WTC11 (cell line): ENCODE measurements around the gene KRT6A. TPM values are rescaled to one million over a fixed set of nuclear protein-coding genes. Genes with fewer than 3 reads are reported as not detected.

Experiments
- ATAC-seq: fragments of 200-7000 bp; cut with Tn5 transposase; 2 replicates; pipeline ENCODE4 v1.10.0; 2021; ENCODE audit warnings: mild to moderate bottlenecking, moderate library complexity
- CTCF ChIA-PET: fragments of 300-600 bp; sonication (Branson Sonifier 250); formaldehyde crosslinking; loops from one replicate; lab custom pipeline; 2021; ENCODE audit warnings: antibody characterized with exemption; lab: Charles Lee
- POLR2A ChIA-PET: fragments of 350-600 bp; sonication (Branson Sonifier 250); formaldehyde crosslinking; loops from one replicate; lab custom pipeline; 2021; ENCODE audit warnings: antibody characterized with exemption; lab: Charles Lee
- DNase-seq: peaks from one replicate; pipeline ENCODE4 v3.0.0; 2021; ENCODE audit warnings: low spot score
- H3K27ac Mint-ChIP-seq: 2 replicates; pipeline ENCODE4 v1.8.0; 2021; ENCODE audit warnings: mixed read lengths
- H3K27me3 Mint-ChIP-seq: 2 replicates; pipeline ENCODE4 v1.8.0; 2021; ENCODE audit warnings: low read depth, mild to moderate bottlenecking, moderate library complexity, mixed read lengths
- H3K36me3 Mint-ChIP-seq: 2 replicates; pipeline ENCODE4 v1.8.0; 2021; ENCODE audit warnings: mixed read lengths
- H3K4me1 Mint-ChIP-seq: 2 replicates; pipeline ENCODE4 v1.8.0; 2022; ENCODE audit warnings: mixed read lengths
- H3K4me3 Mint-ChIP-seq: 2 replicates; pipeline ENCODE4 v1.8.0; 2021; ENCODE audit warnings: mild to moderate bottlenecking, moderate library complexity, mixed read lengths
- H3K9me3 Mint-ChIP-seq: 2 replicates; pipeline ENCODE4 v1.8.0; 2021; ENCODE audit warnings: mixed read lengths
- ATF2 ChIP-seq: sonication (generic); formaldehyde crosslinking; IDR thresholded peaks from 2 replicates; pipeline ENCODE4 v1.8.1; 2022; ENCODE audit warnings: low read depth, missing genetic modification reagents, borderline replicate concordance
- ATF3 ChIP-seq: sonication (generic); formaldehyde crosslinking; conservative IDR thresholded peaks from 2 replicates; pipeline ENCODE4 v1.8.1; 2022; ENCODE audit warnings: mild to moderate bottlenecking, missing genetic modification reagents
- ATF6 ChIP-seq: sonication (generic); formaldehyde crosslinking; IDR thresholded peaks from 2 replicates; pipeline ENCODE4 v1.8.1; 2023; ENCODE audit warnings: mild to moderate bottlenecking, missing genetic modification reagents
- CREB1 ChIP-seq: sonication (generic); formaldehyde crosslinking; IDR thresholded peaks from 2 replicates; pipeline ENCODE4 v1.8.0; 2023; ENCODE audit warnings: mild to moderate bottlenecking, missing genetic modification reagents
- CTCF ChIP-seq: fragments of 200-600 bp; IDR thresholded peaks from 2 replicates; pipeline ENCODE4 v1.8.0; 2022; ENCODE audit warnings: antibody characterized with exemption
- ELF4 ChIP-seq: sonication (generic); formaldehyde crosslinking; IDR thresholded peaks from 2 replicates; pipeline ENCODE4 v1.8.1; 2022; ENCODE audit warnings: low read depth, mild to moderate bottlenecking, moderate library complexity, missing genetic modification reagents
- FOXJ3 ChIP-seq: sonication (generic); formaldehyde crosslinking; IDR thresholded peaks from 2 replicates; pipeline ENCODE4 v1.9.0; 2021; ENCODE audit warnings: missing genetic modification reagents, mild to moderate bottlenecking, borderline replicate concordance
- FOXP1 ChIP-seq: sonication (generic); formaldehyde crosslinking; IDR thresholded peaks from 2 replicates; pipeline ENCODE4 v1.8.0; 2022; ENCODE audit warnings: missing genetic modification reagents, mild to moderate bottlenecking, moderate library complexity, borderline replicate concordance
- GABPB1 ChIP-seq: sonication (generic); formaldehyde crosslinking; IDR thresholded peaks from 2 replicates; pipeline ENCODE4 v1.8.1; 2023; ENCODE audit warnings: mild to moderate bottlenecking, missing genetic modification reagents
- GTF2I ChIP-seq: fragments of 250-450 bp; sonication (Bioruptor Pico); conservative IDR thresholded peaks from 2 replicates; pipeline ENCODE4 v1.4.0; 2021; ENCODE audit warnings: mild to moderate bottlenecking
- HMGA2 ChIP-seq: fragments of 250-450 bp; sonication (Bioruptor Pico); IDR thresholded peaks from 2 replicates; pipeline ENCODE4 v1.4.0; 2021; ENCODE audit warnings: mild to moderate bottlenecking, moderate library complexity
- KAT7 ChIP-seq: sonication (generic); formaldehyde crosslinking; IDR thresholded peaks from 2 replicates; pipeline ENCODE4 v1.8.1; 2023; ENCODE audit warnings: missing genetic modification reagents, mild to moderate bottlenecking, borderline replicate concordance
- NFE2L1 ChIP-seq: sonication (generic); formaldehyde crosslinking; IDR thresholded peaks from 2 replicates; pipeline ENCODE4 v1.8.1; 2023; ENCODE audit warnings: missing genetic modification reagents
- NR2C2 ChIP-seq: sonication (generic); formaldehyde crosslinking; IDR thresholded peaks from 2 replicates; pipeline ENCODE4 v1.8.0; 2022; ENCODE audit warnings: mild to moderate bottlenecking, missing genetic modification reagents
- NR3C1 ChIP-seq: sonication (generic); formaldehyde crosslinking; conservative IDR thresholded peaks from 2 replicates; pipeline ENCODE4 v1.8.1; 2023; ENCODE audit warnings: low read depth, mild to moderate bottlenecking, missing genetic modification reagents
- RORB ChIP-seq: fragments of 250-450 bp; sonication (Bioruptor Pico); IDR thresholded peaks from 2 replicates; pipeline ENCODE4 v1.9.0; 2021; ENCODE audit warnings: mild to moderate bottlenecking
- SOX15 ChIP-seq: fragments of 250-450 bp; sonication (Bioruptor Pico); IDR thresholded peaks from 2 replicates; pipeline ENCODE4 v1.9.0; 2021; ENCODE audit warnings: mild to moderate bottlenecking
- TEAD4 ChIP-seq: sonication (generic); formaldehyde crosslinking; IDR thresholded peaks from 2 replicates; pipeline ENCODE4 v1.8.0; 2022; ENCODE audit warnings: mild to moderate bottlenecking, missing genetic modification reagents
- TP53 ChIP-seq: sonication (generic); formaldehyde crosslinking; IDR thresholded peaks from 2 replicates; pipeline ENCODE4 v1.8.1; 2023; ENCODE audit warnings: mild to moderate bottlenecking, missing genetic modification reagents
- ZBTB21 ChIP-seq: sonication (generic); formaldehyde crosslinking; IDR thresholded peaks from 2 replicates; pipeline ENCODE4 v1.8.1; 2023; ENCODE audit warnings: mild to moderate bottlenecking, missing genetic modification reagents, borderline replicate concordance
- ZNF138 ChIP-seq: sonication (generic); formaldehyde crosslinking; conservative IDR thresholded peaks from 2 replicates; pipeline ENCODE4 v1.8.1; 2022; ENCODE audit warnings: mild to moderate bottlenecking, moderate library complexity, missing genetic modification reagents
- ZNF232 ChIP-seq: sonication (generic); formaldehyde crosslinking; IDR thresholded peaks from 2 replicates; pipeline ENCODE4 v1.8.0; 2022; ENCODE audit warnings: mild to moderate bottlenecking, missing genetic modification reagents
- ZNF512 ChIP-seq: sonication (generic); formaldehyde crosslinking; IDR thresholded peaks from 2 replicates; pipeline ENCODE4 v1.8.1; 2022; ENCODE audit warnings: missing genetic modification reagents, borderline replicate concordance
- ZNF671 ChIP-seq: fragments of 250-450 bp; sonication (Bioruptor Pico); IDR thresholded peaks from 2 replicates; pipeline ENCODE4 v1.8.0; 2021; ENCODE audit warnings: mild to moderate bottlenecking
- total RNA-seq: library from RNA; stranded (reverse); gene quantifications from 3 replicates; pipeline ENCODE4 v1.2.3, GENCODE V29; 2021

KRT6A gene
- total RNA-seq, 1 experiment from 2014 or later: not detected

- ATAC-seq: no peak
- peaks cover 22% of the 10 kb centered on the region for H3K9me3 Mint-ChIP-seq
- DNase-seq: no peak
- H3K36me3 Mint-ChIP-seq: peaks cover 8% of the 10 kb centered on the region
- ChIA-PET CTCF (interaction anchor here (0.7 to 1.1 kb wide), 3 partner anchors 21 to 51 kb away, joined by 3 to 4 read pairs (median 3); no protein-coding TSS in a partner anchor), POLR2A (no interaction called here)
- peaks cover 18% of the 10 kb centered on the region for H3K4me1 Mint-ChIP-seq
- no peak for TF ChIP-seq ATF3 (CRISPR knock-in tag)
- TF ChIP-seq TP53 (CRISPR knock-in tag): no peak
- TF ChIP-seq ZNF232: no peak
- TF ChIP-seq ZNF512 (CRISPR knock-in tag): no peak
- no peak for TF ChIP-seq FOXJ3
- TF ChIP-seq NFE2L1 (CRISPR knock-in tag): no peak
- no peak for TF ChIP-seq HMGA2
- no peak for TF ChIP-seq RORB (CRISPR knock-in tag)
- TF ChIP-seq CREB1 (CRISPR knock-in tag): no peak
- no peak for TF ChIP-seq NR3C1 (CRISPR knock-in tag)
- H3K27me3 Mint-ChIP-seq: no peaks in the 10 kb centered on the region; the same call in none of the 2 replicates
- H3K4me3 Mint-ChIP-seq: no peak overlapping the region
- H3K27ac Mint-ChIP-seq: no peak overlapping the region
Observed at GRCh38 chr12:52446367-52447045, 46.6 kb downstream of the KRT6A start.

- POLR2A ChIA-PET: no interaction called here
- Mint-ChIP-seq H3K27ac (no peak overlapping the region), H3K36me3 (peaks cover 8% of the 10 kb centered on the region), H3K9me3 (peaks cover 22% of the 10 kb centered on the region), H3K4me3 (no peak overlapping the region), H3K27me3 (no peaks in the 10 kb centered on the region; the same call in none of the 2 replicates), H3K4me1 (peaks cover 22% of the 10 kb centered on the region)
- no peak for DNase-seq
- TF ChIP-seq ZNF671 (CRISPR knock-in tag): no peak
- no peak for TF ChIP-seq FOXP1 (CRISPR knock-in tag)
- TF ChIP-seq CTCF: no peak
- no peak for TF ChIP-seq NR3C1 (CRISPR knock-in tag)
- no peak for TF ChIP-seq GABPB1
- TF ChIP-seq NR2C2 (CRISPR knock-in tag): no peak
- TF ChIP-seq SOX15: no peak
- no peak for TF ChIP-seq ATF6 (CRISPR knock-in tag)
- TF ChIP-seq HMGA2: no peak
- TF ChIP-seq TEAD4 (CRISPR knock-in tag): no peak
- TF ChIP-seq TP53 (CRISPR knock-in tag): no peak
- TF ChIP-seq ZNF512 (CRISPR knock-in tag): no peak
- no peak for TF ChIP-seq ELF4 (CRISPR knock-in tag)
- no peak for TF ChIP-seq ATF2 (CRISPR knock-in tag)
- no peak for TF ChIP-seq KAT7 (CRISPR knock-in tag)
- no peak for TF ChIP-seq GTF2I (CRISPR knock-in tag)
- no peak for TF ChIP-seq ZNF138
- no peak for TF ChIP-seq ZBTB21
- no peak for ATAC-seq
- CTCF ChIA-PET: interaction anchor here (1.0 kb wide), 1 partner anchor 32 kb away, joined by 3 read pairs; no protein-coding TSS in a partner anchor
Observed at GRCh38 chr12:52445876-52446275, 47.2 kb downstream of the KRT6A start.
